Measurements from ENCODE around the gene ABHD12B. TPM values are rescaled to one million over a fixed set of nuclear protein-coding genes. Genes with fewer than 3 reads are reported as not detected.

ABHD12B gene
- total RNA-seq, 2 donors from 2014 or later = not detected

- no peak for ATAC-seq (ENCODE audit: insufficient number of reproducible peaks, low FRiP score, low read depth)
- Histone ChIP-seq H3K27me3 (replicated peaks; ENCODE audit: insufficient read depth) (no peaks in the 10 kb centered on the region), H3K9me3 (no peaks in the 10 kb centered on the region), H3K4me1 (ENCODE audit: control insufficient read depth in 1 of 2, low read depth in 2 of 2) (no peaks in the 10 kb centered on the region), H3K4me3 (no peak overlapping the region), H3K36me3 (peaks cover 33% of the 10 kb centered on the region), H3K27ac (no peak overlapping the region)
- no peak for TF ChIP-seq CTCF (IDR thresholded peaks at IDR 0.05)
- DNase-seq (ENCODE audit: low spot score) = no peak
Measured at GRCh38 chr14:50931559-50931958, 59.7 kb downstream of the ABHD12B start.

GRCh38 chr14:50932156-50932555 lies 60.3 kb downstream of the ABHD12B start:
- H3K27ac ChIP-seq = no peak overlapping the region
- no peak for ATAC-seq (ENCODE audit: insufficient number of reproducible peaks, low FRiP score, low read depth)
- H3K36me3 ChIP-seq = peaks cover 33% of the 10 kb centered on the region
- H3K4me3 ChIP-seq = no peak overlapping the region
- no peaks in the 10 kb centered on the region for H3K27me3 ChIP-seq (replicated peaks; ENCODE audit: insufficient read depth)
- H3K9me3 ChIP-seq = no peaks in the 10 kb centered on the region
- H3K4me1 ChIP-seq (ENCODE audit: control insufficient read depth in 1 of 2, low read depth in 2 of 2) = no peaks in the 10 kb centered on the region
- DNase-seq (ENCODE audit: low spot score) = no peak
- no peak for TF ChIP-seq CTCF (IDR thresholded peaks at IDR 0.05)

- ATAC-seq (ENCODE audit: insufficient number of reproducible peaks, low FRiP score, low read depth) (no peak), DNase-seq (ENCODE audit: low spot score) (no peak)
- no peak overlapping the region for H3K4me3 ChIP-seq
- no peaks in the 10 kb centered on the region for H3K4me1 ChIP-seq (ENCODE audit: control insufficient read depth in 1 of 2, low read depth in 2 of 2)
- H3K27ac ChIP-seq = no peak overlapping the region
- H3K36me3 ChIP-seq = peaks cover 32% of the 10 kb centered on the region
- no peak for TF ChIP-seq CTCF (IDR thresholded peaks at IDR 0.05)
- no peaks in the 10 kb centered on the region for H3K27me3 ChIP-seq (replicated peaks; ENCODE audit: insufficient read depth)
- no peaks in the 10 kb centered on the region for H3K9me3 ChIP-seq
Measured at GRCh38 chr14:50932592-50933495, 61.0 kb downstream of the ABHD12B start.

- Histone ChIP-seq H3K4me1 (ENCODE audit: control insufficient read depth in 1 of 2, low read depth in 2 of 2) (no peaks in the 10 kb centered on the region), H3K27ac (no peak overlapping the region), H3K9me3 (no peaks in the 10 kb centered on the region), H3K27me3 (replicated peaks; ENCODE audit: insufficient read depth) (no peaks in the 10 kb centered on the region), H3K36me3 (peaks cover 24% of the 10 kb centered on the region), H3K4me3 (no peak overlapping the region)
- ATAC-seq (ENCODE audit: insufficient number of reproducible peaks, low FRiP score, low read depth) (no peak), DNase-seq (ENCODE audit: low spot score) (no peak)
- no peak for TF ChIP-seq CTCF (IDR thresholded peaks at IDR 0.05)
Measured at GRCh38 chr14:50935126-50936015, 63.5 kb downstream of the ABHD12B start.

- ATAC-seq (ENCODE audit: insufficient number of reproducible peaks, low FRiP score, low read depth) (no peak), DNase-seq (ENCODE audit: low spot score) (no peak)
- no peaks in the 10 kb centered on the region for H3K27me3 ChIP-seq (replicated peaks; ENCODE audit: insufficient read depth)
- H3K9me3 ChIP-seq = no peaks in the 10 kb centered on the region
- H3K27ac ChIP-seq = no peak overlapping the region
- H3K36me3 ChIP-seq = peaks cover 19% of the 10 kb centered on the region
- H3K4me1 ChIP-seq (ENCODE audit: control insufficient read depth in 1 of 2, low read depth in 2 of 2) = no peaks in the 10 kb centered on the region
- TF ChIP-seq CTCF (IDR thresholded peaks at IDR 0.05) = no peak
- no peak overlapping the region for H3K4me3 ChIP-seq
Measured at GRCh38 chr14:50936016-50936340, 64.1 kb downstream of the ABHD12B start.

Measured in thoracic aorta (tissue), 2 donors.